Activated CD4-positive, CD25-positive, alpha-beta regulatory T cell treated with anti-CD3 and anti-CD28 coated beads, Interleukin-2, amount 50 U/mL, for 72 hours (primary cell): Measurements from ENCODE around the gene GSTCD.
A peak's percentile ranks its signal among the peaks of the same experiment; 100 is the strongest.
"Not testable (repeated sequence)": the region's sequence is repeated elsewhere in the genome, so short reads cannot be mapped to it uniquely, and the experiment has no call there.

Source experiments
- DNase-seq: peaks from one replicate; pipeline ENCODE4 v3.0.0; 2021

GSTCD gene

DNA sequence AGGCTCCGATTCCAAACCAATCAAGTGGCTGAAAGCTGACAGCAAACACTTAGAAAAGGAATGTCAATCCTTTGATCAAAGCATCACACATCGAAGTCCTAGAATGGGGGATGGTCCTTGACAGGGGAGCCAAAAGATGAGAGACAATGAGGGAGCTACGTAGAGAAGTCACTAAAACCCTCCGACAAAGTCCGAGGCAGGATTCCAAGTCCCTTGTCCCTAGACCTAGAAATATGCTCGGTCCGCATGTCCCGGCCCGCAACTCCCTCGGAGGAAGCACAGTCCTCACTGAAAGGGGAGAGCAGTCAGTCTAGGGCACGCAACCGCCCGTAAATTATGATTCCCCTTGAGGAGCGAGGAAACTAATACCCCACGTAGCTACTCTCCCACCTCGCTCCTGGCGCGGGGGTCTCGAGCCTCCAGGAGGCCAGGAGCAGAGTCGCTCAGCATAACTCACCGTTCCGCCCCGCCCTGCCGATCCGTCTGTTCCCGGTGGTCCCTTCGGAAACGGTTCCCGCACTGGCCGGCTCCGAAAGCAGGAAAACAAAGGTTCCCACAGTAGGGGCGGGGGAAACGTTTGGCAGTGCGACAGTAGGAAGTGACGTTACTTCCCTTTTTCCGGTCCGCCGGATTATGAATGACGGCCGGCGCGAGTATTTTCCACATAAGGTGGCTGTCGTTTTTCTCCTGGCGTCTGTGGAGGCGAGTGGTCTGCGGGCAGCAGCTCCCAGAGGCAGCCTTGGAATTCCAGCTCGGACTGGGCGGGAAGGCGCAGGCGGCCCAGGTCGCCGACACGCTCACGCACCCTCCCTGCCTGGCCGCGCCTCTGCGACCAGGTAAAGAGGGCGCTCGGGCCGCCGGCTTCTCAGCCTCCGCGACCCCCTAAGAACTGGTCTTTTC, at the start of gene GSTCD, which contains the start of gene INTS12:
TSS of gene GSTCD (plus strand) at position 604 of the 900 bp plus-strand sequence. CDS start 8,830 bp downstream, outside the sequence.
TSS of gene INTS12 (minus strand) at position 509 of the 900 bp plus-strand sequence. CDS start 8,684 bp downstream, outside the sequence.
- peak; percentile 83 for DNase-seq

DNA sequence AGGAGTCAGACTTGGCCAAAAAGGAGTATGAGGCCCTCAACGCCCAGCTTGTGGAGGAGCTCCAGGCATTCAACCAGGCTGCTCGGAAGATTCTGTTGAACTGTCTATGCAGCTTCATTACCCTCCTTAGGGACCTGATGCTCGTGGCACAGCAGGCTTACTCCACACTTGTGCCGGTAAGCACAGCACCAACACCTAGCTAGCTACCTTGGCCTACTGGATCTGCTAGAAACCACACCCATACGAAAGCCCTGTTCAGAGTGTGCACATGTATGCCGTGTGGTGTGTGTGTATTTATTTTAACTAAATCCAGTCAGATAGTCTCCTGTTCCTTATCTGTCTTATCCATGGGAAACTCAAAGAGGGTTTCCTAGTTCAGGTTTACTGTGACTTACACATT, 49.4 kb upstream of the GSTCD start:
- DNase-seq = no peak

GRCh38 chr4:105661028-105661427, 47.6 kb upstream of the GSTCD start:
- DNase-seq = no peak

DNA sequence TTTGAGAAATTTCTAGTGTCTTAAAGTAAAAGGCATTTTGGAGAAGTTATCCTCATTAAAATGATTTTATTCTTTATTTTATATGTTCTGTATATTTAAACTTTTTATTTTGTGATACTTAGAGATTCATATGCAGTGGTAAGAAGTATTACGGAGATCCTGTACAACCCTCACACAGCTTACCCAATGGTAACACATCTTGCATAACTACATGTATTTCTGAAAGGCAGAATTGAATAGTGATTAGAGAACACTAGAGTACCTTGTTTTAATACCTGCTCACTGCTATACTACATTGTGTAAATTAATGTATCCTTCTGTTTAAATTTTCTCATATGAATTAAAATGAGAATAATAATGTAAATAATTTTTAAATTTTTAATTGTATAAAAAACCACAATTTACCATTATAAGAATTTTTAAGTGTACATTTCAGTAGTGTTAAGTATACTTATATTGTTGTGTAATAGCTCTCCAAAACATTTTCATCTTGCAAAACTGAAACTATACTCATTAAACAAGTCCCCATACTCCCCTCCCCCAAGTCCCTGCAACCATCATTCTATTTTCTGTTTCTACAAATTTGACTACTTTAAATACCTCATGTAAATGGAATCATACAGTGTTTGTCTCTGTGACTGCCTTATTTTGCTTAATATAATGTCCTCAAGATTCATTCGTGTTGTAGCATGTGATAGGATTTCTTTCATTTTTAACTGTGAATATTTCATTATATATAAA, 45.5 kb upstream of the GSTCD start:
- no peak for DNase-seq

DNA sequence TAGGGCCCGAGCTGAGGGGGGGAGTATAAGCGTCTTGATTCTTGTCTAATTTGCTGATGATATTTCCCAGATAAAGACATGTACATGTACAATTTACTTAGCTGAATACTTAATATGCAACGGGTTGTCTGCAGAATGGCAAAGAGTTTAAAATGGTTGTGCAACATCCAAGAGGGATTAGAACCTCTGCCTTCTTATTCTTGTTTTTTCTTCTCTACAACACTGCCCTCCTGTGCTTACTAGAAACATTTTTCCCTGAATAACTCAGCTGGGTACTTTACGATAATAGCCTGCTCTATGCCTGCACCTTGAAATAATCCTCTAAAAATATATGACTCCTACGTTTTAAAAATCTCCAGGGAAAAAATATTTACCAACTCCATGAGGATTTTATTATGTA, 41.9 kb upstream of the GSTCD start:
- DNase-seq = no peak

DNA sequence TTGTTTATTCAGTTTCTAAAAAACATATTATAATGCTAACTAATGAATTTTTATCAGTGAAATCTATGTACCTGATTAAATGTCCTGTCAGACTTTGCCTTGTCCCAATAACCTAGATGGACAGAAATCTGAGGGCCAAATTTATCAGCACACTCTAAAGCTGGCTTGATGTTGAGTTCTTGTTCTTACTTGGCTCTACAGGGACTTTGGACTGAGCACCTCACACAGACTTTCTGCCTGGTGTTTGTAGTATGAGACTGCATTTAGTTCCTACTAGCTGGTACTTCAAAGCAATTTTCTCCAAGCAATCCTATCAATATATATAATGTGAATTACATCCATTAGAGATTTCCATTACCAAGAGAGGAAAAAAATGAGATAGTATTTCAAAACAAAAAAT, 37.9 kb upstream of the GSTCD start:
- no peak for DNase-seq

DNA sequence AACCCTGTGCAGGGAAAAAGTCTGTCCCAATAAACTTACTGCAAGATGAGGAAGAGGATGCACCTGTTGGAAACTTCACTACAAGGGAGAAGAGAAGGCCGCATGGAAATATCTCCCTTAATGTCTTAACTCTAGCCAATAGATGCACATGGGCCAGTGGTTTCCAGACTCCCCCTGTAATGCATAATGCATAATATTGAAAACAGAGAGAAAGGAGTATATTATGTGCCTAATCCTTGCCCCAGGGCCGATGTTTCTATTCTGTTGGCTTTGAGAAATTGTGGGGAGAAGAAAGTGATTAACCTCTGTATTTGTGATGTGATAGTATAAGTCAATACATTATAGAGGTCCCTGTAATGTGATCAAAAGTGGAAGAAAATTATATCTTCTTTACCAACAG, 37.3 kb upstream of the GSTCD start:
- no peak for DNase-seq

- DNase-seq = no peak
These were observed 34.6 kb upstream of the GSTCD start for GRCh38 chr4:105674011-105674410.

DNA sequence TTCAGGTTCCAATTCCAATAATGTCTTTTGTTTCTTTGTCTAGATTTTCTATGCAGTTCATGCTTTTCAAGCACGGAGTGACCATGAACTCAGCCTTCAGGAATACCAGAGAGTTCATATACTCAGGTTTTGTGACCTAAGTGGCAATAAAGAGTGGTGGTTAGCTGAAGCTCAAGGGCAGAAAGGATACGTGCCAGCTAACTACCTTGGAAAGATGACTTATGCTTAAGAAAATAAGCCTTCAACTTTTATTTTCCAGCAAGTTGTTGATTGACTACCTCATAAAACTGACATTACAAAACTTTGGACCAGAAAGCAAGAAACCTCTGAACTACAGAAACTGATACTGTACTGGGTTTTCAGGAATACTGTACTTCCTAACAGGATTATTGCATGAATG, 30.9 kb upstream of the GSTCD start:
- no peak for DNase-seq

DNA sequence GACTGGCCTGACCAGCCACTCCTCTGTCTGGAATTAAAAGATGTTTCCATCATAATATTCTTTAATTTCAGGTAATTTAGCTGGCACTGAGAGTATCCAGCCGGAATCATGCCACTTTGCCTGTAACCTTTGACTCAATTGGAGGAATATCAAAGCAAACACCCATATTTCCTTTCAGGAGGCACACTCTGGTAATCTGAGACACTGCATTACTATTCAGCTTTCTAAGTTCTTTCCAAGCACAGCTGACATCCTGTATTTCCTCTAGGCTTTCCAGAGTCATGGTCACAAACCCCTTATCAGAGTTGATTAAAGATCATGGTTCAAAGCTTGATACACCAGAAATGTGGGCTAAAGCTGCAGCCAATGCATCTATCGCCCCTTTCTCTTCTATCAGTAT, 29.4 kb upstream of the GSTCD start:
- no peak for DNase-seq

DNA sequence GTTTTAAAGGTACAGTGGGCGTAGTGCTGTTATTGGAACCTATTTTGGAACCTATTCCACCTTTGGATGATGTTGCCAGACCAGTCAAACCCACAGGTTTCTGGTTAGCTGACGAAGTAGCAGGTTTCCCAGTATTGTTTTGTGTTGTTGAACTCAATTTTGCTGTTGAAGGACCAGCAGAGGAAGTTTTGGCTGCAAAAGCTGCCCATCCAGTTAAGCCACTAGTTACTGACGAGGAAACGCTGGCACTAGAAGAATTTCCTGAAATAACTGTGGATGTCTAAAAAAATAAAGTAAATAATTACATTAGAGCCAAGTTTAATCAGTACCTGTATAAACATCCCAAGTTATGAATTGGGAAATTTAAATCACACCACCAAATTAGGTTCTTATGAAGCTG, 25.5 kb upstream of the GSTCD start:
- no peak for DNase-seq

DNA sequence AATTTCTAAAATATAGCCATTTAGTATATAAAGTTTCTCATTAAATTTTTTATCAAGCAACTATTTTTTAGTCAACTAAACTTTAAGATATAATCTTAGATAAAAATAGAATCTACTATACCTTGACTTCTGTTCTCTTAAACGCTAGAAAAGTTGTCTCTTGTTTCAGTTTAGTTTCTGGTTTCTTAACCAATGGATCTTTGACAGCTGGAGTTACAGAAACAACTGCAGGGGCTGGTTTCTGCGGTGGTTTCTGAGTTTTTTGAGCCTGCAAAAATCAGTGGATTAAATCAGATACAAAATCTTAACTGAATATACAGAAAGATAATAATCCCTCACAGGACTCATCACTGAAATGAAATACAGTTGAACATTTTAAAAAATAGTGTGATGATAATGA, 22.0 kb upstream of the GSTCD start:
- DNase-seq = no peak

- DNase-seq = not testable (repeated sequence)
These were observed 13.8 kb upstream of the GSTCD start for GRCh38 chr4:105694812-105695211.

DNA sequence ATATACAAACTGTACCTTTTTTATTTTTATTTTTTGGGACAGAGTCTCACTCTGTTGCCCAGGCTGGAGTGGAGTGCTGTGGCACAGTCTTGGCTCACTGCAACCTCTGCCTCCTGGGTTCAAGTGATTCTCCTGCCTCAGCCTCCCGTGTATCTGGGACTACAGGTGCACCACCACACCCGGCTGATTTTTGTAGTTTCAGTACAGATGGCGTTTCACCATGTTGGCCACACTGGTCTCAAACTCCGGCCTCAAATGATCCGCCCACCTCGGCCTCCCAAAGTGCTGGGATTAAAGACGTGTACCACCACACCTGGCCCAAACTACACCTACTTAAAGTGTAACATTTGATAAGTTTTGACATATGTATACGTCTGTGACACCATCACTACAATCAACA, 12.8 kb upstream of the GSTCD start:
- not testable (repeated sequence) for DNase-seq

DNA sequence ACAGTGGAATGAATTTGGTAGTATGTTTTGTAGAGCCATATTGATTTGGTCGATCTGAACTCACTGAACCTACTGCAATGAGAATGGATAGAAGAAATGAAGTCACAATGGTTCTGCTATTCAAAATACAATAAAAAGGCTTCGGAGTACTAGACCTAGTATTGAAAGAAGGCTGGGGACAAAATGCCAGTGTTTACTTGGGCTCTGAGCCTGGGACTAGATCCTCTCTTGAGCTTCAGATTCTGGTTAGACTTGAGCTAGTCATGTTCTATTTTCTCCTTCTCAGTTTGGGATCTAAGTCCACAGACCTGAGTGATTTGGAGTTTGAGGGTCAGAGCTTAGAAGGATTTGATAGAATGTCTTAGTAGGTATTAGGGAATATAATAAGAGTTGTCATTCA, 10.0 kb upstream of the GSTCD start:
- no peak for DNase-seq

DNA sequence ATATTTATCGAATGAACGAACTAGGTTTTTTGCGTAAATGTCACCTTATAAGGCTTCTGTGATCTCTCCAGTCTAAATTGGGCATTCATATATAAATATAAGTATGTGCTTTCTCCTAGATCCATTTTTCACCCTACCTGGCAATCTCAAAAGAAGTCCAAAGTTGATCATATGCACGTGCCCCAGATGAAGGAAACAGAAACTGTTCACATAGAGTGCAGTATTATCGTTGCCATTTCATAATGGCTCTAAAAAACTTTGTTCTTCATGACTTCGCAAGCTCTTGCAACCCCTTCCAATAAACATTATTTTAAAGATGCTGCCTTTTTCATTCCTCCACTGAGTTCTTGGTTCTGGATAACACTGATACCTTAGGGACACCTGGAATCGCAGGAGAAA, 803 bp upstream of the GSTCD start:
- no peak for DNase-seq

DNA sequence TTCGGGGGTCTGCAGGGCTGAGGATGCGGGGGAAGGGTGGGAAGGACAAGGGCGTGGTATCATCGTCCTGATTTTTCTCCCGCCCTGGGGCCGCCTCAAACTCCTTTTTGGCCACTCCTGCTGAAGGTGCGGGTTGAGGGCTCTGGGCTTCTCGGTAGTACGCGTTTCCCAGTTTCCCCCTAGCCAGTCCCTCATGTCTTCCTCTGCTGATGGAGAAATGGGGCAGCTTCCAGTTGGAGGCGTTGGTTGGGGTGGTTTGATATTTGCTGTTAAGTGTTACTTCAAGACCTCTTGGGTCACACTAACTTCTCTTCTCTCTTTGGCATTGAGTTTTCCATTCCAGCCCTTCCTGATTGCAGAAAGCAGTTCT, 482 bp downstream of the GSTCD start:
- no peak for DNase-seq

DNA sequence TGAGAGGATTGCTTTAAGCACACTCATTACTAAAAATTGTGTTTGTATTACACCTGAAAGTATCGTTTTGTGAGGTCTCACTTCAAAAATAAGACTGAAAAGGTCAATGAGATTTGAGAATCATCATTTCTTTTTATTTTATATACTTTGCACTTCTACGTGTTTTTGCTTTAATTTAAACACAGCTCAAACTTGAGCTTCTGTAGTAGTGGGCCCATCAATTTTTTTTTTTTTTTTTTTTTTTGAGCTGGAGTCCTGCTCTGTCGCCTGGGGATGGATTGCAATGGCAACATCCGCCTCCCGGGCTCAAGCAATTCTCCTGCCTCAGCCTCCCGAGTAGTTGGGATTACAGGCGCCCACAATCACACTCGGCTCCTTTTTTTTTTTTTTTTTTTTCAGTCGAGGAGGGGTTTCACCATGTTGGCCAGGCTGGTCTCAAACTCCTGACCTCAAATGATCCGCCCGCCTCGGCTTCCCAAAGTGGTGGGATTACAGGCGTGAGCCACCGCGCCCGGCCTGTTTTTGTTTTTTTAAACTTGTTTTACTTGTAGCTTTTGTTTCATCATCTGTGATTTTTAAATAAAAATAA, 1.5 kb downstream of the GSTCD start:
- DNase-seq = no peak

GRCh38 chr4:105710678-105711077, 2.1 kb downstream of the GSTCD start:
- no peak for DNase-seq

GRCh38 chr4:105712766-105713165, 4.2 kb downstream of the GSTCD start:
- DNase-seq = no peak

DNA sequence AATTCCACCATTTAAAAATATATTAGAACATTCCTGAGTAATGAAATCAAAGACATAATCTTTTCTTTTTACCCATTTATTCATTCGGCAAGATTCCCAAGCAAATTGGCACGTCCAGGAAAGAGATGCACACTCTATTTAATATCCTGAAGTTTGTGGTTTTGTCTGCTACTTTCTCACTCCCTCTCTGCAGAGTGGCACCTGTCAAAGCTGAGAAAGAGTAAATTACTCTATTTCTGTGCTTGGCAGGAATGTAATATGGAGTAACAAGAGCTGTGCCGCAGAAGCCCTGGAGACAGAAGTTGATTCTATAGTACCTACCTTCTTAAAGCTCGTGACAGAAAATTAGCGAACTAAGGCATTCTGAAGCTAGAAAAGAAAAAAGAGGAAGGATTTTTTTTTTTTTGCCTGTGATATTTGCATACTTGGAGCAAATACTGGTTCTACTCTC, 5.5 kb downstream of the GSTCD start:
- DNase-seq = no peak

- no peak for DNase-seq
These were observed 6.3 kb downstream of the GSTCD start for GRCh38 chr4:105714932-105715331.

GRCh38 chr4:105715692-105716278, 7.2 kb downstream of the GSTCD start:
- DNase-seq = no peak
